Endodermal cell (in vitro differentiated cells): ENCODE results near the gene PDIA4. TPM values are rescaled to one million over a fixed set of nuclear protein-coding genes. Genes with fewer than 3 reads are reported as not detected.
"Not testable (repeated sequence)": the region's sequence is repeated elsewhere in the genome, so short reads cannot be mapped to it uniquely, and the experiment has no call there.

Experiments
- DNase-seq: peaks from one replicate; pipeline ENCODE4 v3.0.0-alpha.2; 2017
- H3K27ac ChIP-seq: 2 replicates; pipeline ENCODE4 v1.5.1; 2013; ENCODE audit warnings: mild to moderate bottlenecking, low read depth, low read length, moderate library complexity
- H3K27me3 ChIP-seq: 2 replicates; pipeline ENCODE4 v1.6.1; 2013; ENCODE audit warnings: mild to moderate bottlenecking, low read length, moderate library complexity; ENCODE audit not compliant: insufficient read depth, control insufficient read depth, poor library complexity, severe bottlenecking
- H3K36me3 ChIP-seq: 2 replicates; pipeline ENCODE4 v1.7.0; 2013; ENCODE audit warnings: mild to moderate bottlenecking, low read length, moderate library complexity; ENCODE audit not compliant: control insufficient read depth, insufficient read depth
- H3K4me1 ChIP-seq: one replicate; pipeline ENCODE4 v1.7.0; 2013; ENCODE audit warnings: low read length; ENCODE audit not compliant: control insufficient read depth, insufficient read depth
- H3K4me3 ChIP-seq: 2 replicates; pipeline ENCODE4 v1.5.1; 2013; ENCODE audit warnings: mild to moderate bottlenecking, low read length, moderate library complexity
- H3K9ac ChIP-seq: 2 replicates; pipeline ENCODE4 v1.6.1; 2013; ENCODE audit warnings: mild to moderate bottlenecking, low read length, moderate library complexity; ENCODE audit not compliant: poor library complexity, severe bottlenecking; ENCODE audit errors: extremely low read depth
- H3K9me3 ChIP-seq: 2 replicates; pipeline ENCODE4 v1.6.1; 2013; ENCODE audit warnings: mild to moderate bottlenecking, low read length, moderate library complexity; ENCODE audit not compliant: control insufficient read depth
- H3K27ac Mint-ChIP-seq: 2 replicates; pipeline ENCODE4 v1.8.0; 2020; ENCODE audit warnings: mixed read lengths
- H3K27me3 Mint-ChIP-seq: 2 replicates; pipeline ENCODE4 v1.8.0; 2021; ENCODE audit warnings: mild to moderate bottlenecking, mixed read lengths; ENCODE audit not compliant: insufficient read depth
- H3K36me3 Mint-ChIP-seq: 2 replicates; pipeline ENCODE4 v1.8.0; 2020; ENCODE audit warnings: low read depth, mixed read lengths
- H3K4me1 Mint-ChIP-seq: 2 replicates; pipeline ENCODE4 v1.8.0; 2020; ENCODE audit warnings: mixed read lengths
- H3K4me3 Mint-ChIP-seq: 2 replicates; pipeline ENCODE4 v1.8.0; 2020; ENCODE audit warnings: mild to moderate bottlenecking, moderate library complexity, mixed read lengths
- H3K9me3 Mint-ChIP-seq: 2 replicates; pipeline ENCODE4 v1.8.0; 2020; ENCODE audit warnings: mild to moderate bottlenecking, mixed read lengths
- WGBS, 2 experiments: methylation state at CpG; one replicate each; pipeline versions ENCODE4 v1.1.5 to v1.1.7; 2013; ENCODE audit warnings: missing lambda C conversion rate in 2 of 2, mixed read lengths in 1 of 2; ENCODE audit not compliant: insufficient coverage in 1 of 2, insufficient read length in 1 of 2; 5-methylcytosine and 5-hydroxymethylcytosine counted together
- total RNA-seq, 2 donors: library from RNA; stranded (reverse); fragmentation: NEBNext Ultra II Directional in 1 of 2; extraction: Animal tissue kit (Norgen Biotek cat#: 25700) in 1 of 2; gene quantifications; 2 replicates in 1 of 2; 3 replicates in 1 of 2; pipeline ENCODE4 v1.2.1, GENCODE V29; 2021
- TF ChIP-seq, protein P1 (sequence below): fragments of 200-600 bp; sonication (generic); conservative IDR thresholded peaks from 2 replicates; pipeline ENCODE4 v1.5.0; 2021; ENCODE audit warnings: antibody characterized with exemption, mild to moderate bottlenecking

Gene PDIA4
- total RNA-seq, 2 donors from 2014 or later: 369 to 402 TPM

DNA sequence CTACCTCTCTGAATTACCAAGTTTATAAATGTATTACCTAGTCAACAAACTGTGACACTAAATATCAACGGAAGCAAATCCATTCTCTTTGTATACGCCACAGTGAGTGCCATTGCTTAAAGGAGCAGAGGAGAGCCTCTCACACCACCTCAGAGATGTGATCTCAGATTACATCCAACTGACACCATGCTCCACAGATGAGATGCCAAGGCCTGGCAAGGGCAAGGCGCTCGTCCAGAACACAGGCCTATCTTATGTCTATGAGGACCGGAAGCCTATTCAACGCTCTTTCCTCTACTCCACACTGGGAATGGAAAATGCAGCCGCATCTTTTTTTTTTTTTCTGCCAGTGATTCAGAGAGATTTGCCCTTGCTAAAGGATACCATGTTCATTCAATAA is 11.4 kb downstream of the PDIA4 start:
- WGBS, 2 experiments: 84 to 97% methylated on average over 6 to 7 of the region's 7 CpGs
- TF ChIP-seq, protein P1, sequence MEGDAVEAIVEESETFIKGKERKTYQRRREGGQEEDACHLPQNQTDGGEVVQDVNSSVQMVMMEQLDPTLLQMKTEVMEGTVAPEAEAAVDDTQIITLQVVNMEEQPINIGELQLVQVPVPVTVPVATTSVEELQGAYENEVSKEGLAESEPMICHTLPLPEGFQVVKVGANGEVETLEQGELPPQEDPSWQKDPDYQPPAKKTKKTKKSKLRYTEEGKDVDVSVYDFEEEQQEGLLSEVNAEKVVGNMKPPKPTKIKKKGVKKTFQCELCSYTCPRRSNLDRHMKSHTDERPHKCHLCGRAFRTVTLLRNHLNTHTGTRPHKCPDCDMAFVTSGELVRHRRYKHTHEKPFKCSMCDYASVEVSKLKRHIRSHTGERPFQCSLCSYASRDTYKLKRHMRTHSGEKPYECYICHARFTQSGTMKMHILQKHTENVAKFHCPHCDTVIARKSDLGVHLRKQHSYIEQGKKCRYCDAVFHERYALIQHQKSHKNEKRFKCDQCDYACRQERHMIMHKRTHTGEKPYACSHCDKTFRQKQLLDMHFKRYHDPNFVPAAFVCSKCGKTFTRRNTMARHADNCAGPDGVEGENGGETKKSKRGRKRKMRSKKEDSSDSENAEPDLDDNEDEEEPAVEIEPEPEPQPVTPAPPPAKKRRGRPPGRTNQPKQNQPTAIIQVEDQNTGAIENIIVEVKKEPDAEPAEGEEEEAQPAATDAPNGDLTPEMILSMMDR: no peak
- H3K27me3 Mint-ChIP-seq: no peaks in the 10 kb centered on the region
- no peaks in the 10 kb centered on the region for H3K9me3 ChIP-seq
- DNase-seq: no peak
- H3K36me3 Mint-ChIP-seq: peaks cover 77% of the 10 kb centered on the region
- no peak overlapping the region for H3K9ac ChIP-seq
- no peak overlapping the region for H3K4me3 Mint-ChIP-seq
- no peaks in the 10 kb centered on the region for H3K4me1 Mint-ChIP-seq
- H3K4me1 ChIP-seq: no peaks in the 10 kb centered on the region
- H3K36me3 ChIP-seq: peaks cover 87% of the 10 kb centered on the region
- no peaks in the 10 kb centered on the region for H3K27me3 ChIP-seq
- no peak overlapping the region for H3K4me3 ChIP-seq
- no peak overlapping the region for H3K27ac ChIP-seq
- H3K9me3 Mint-ChIP-seq: no peaks in the 10 kb centered on the region
- no peak overlapping the region for H3K27ac Mint-ChIP-seq

DNA sequence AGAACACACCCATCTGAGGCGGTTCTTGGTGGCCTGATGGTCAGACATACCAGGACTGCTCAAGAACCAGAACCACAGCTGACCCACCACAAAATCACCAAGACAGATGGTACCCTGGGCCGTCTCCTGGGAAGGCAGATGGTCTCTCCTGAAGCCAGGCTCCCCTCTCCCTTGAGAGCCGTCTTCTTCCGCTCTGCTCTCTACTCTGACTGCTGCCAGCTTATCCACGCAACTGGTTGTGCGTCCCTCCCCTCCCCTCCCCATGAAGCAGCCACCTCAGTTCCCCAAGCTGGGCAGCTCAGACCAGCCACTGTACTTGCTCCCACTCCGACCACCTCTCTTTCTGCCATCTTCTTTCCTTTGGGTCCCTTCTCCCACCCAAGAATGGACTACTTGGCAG is 14.0 kb downstream of the PDIA4 start:
- no peaks in the 10 kb centered on the region for H3K9me3 ChIP-seq
- WGBS, 2 experiments: 95 to 98% methylated on average over 6 to 7 of the region's 7 CpGs
- peaks cover 88% of the 10 kb centered on the region for H3K36me3 ChIP-seq
- Mint-ChIP-seq H3K4me3 (no peak overlapping the region), H3K9me3 (no peaks in the 10 kb centered on the region), H3K27me3 (no peaks in the 10 kb centered on the region), H3K4me1 (no peaks in the 10 kb centered on the region), H3K27ac (no peak overlapping the region), H3K36me3 (peaks cover 84% of the 10 kb centered on the region)
- no peaks in the 10 kb centered on the region for H3K27me3 ChIP-seq
- no peak overlapping the region for H3K27ac ChIP-seq
- H3K9ac ChIP-seq: no peak overlapping the region
- no peak for DNase-seq
- no peaks in the 10 kb centered on the region for H3K4me1 ChIP-seq
- H3K4me3 ChIP-seq: no peak overlapping the region
- TF ChIP-seq, protein P1: no peak

DNA sequence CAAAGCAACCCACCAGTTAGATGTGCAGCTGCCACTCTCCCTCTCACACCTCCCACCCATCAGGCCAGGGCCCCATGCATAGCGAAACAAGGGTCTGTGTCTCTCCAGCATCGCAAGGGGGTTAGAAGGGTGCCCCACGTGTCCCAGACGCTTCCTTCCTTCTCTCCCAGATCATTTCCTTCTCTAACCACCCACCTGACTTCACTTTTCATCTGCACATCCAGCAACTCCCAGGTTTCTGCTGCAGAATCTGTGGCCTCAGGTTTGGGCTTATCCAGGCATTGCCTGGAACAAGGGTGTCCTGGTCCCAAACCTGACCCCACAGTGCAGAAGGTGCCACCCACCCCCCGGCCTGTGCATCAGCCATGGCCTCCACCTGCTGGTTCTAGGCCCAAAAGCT is 14.4 kb downstream of the PDIA4 start:
- no peak overlapping the region for H3K4me3 Mint-ChIP-seq
- H3K9me3 Mint-ChIP-seq: no peaks in the 10 kb centered on the region
- Histone ChIP-seq H3K9ac (no peak overlapping the region), H3K4me3 (no peak overlapping the region), H3K27ac (no peak overlapping the region), H3K9me3 (no peaks in the 10 kb centered on the region), H3K27me3 (no peaks in the 10 kb centered on the region), H3K36me3 (peaks cover 88% of the 10 kb centered on the region), H3K4me1 (no peaks in the 10 kb centered on the region)
- DNase-seq: no peak
- H3K27ac Mint-ChIP-seq: peak overlapping the region; percentile 40
- peaks cover 83% of the 10 kb centered on the region for H3K36me3 Mint-ChIP-seq
- 89 to 95% methylated on average over 2 to 5 of the region's 5 CpGs for WGBS, 2 experiments
- no peaks in the 10 kb centered on the region for H3K27me3 Mint-ChIP-seq
- no peaks in the 10 kb centered on the region for H3K4me1 Mint-ChIP-seq
- TF ChIP-seq, protein P1: no peak

DNA sequence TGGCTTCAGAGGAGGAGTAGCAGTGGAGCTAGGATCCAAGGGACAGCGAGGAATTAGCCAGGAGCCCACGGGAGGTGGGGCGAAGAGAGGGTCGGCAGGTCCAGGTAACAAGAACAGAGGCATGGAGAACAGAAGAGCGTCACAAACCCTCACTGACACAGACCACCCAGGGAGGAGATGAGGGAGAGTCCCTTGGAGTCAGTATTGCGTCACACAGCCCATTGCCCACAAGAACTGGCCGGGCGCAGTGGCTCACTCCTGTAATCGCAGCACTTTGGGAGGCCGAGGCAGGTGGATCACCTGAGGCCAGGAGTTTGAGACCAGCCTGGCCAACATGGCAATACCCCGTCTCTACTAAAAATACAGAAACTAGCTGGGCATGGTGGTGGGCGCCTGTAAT is 15.6 kb downstream of the PDIA4 start:
- H3K4me1 Mint-ChIP-seq, H3K9me3 ChIP-seq, H3K27me3 ChIP-seq, H3K27me3 Mint-ChIP-seq, H3K4me3 ChIP-seq, H3K27ac Mint-ChIP-seq, H3K4me3 Mint-ChIP-seq, H3K27ac ChIP-seq, DNase-seq, H3K4me1 ChIP-seq, H3K9ac ChIP-seq, H3K9me3 Mint-ChIP-seq: not testable (repeated sequence)
- H3K36me3 ChIP-seq: peaks cover 91% of the 10 kb centered on the region
- peaks cover 86% of the 10 kb centered on the region for H3K36me3 Mint-ChIP-seq
- 96 to 100% methylated on average over 3 to 11 of the region's 12 CpGs for WGBS, 2 experiments
